NCI-H2227 treated with DMSO at 0.1 percent for 48 hours (cell line): ENCODE data around the gene ATR.
"Not testable (repeated sequence)": the region's sequence is repeated elsewhere in the genome, so short reads cannot be mapped to it uniquely, and the experiment has no call there.

Experiments
- DNase-seq: peaks from one replicate; lab custom pipeline; 2025; lab: John Stamatoyannopoulos, UW

Gene ATR

GRCh38 chr3:142578329-142579223, at the start of gene ATR:
Gene ATR, minus strand, starts transcription at chr3:142578733. Its CDS starts 29 bp downstream, at chr3:142578704.
- peak; percentile 89 for DNase-seq

GRCh38 chr3:142626971-142627370, 48.4 kb upstream of the ATR start:
- DNase-seq: no peak

DNA sequence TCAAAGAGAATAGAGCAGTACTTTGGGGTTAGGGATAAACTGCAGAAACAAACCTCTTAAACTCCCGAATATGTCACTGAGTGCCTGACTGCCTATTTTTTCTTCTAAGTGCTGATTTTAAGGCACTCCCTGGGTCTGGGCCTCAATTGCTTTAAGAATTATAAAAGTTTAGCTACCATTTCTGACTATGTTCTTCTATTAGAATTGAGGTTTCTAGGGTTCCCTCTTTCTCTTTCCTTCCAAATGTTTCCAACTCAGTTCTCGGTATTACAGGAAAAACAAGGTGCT, 46.6 kb upstream of the ATR start:
- DNase-seq: no peak

- DNase-seq: no peak
These were observed 46.0 kb upstream of the ATR start for GRCh38 chr3:142624341-142625152.

DNA sequence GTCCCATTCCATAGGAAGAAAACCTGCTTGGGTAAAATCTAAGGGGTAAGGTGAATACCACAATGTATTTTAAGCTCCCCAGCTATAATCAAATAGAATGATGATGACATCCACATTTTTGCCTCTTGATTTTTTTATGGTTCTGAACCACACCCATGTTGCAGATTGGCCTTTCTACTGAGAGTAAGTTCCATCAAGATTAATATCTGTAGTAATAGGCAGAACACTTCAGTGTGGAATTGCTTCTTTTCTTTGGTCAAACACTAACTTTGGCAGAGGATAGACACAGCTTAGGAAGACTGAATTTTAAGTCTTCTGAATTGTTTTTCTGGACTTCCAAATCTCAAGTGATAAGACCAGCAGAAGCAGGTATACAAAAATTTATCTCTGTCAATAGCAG, 44.7 kb upstream of the ATR start:
- no peak for DNase-seq

DNA sequence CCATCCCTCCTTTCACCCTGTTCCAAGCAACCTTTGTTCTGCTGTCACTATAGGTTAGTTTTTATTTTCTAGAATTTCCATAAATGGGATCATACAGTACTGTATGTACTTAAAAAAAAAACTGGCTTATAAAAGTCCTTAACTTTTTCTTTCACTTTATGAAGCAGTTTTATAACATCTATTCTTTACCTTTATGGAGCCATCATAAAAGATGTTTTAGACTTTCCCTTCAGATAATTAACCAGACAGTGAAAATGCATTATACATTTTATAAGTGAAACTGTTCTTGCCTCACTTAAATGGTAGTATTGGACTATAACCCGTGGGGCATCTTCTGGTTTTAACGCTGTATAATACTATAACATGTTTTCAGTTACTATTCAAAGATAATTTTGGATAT, 43.9 kb upstream of the ATR start:
- no peak for DNase-seq

- DNase-seq: no peak
These were observed 40.5 kb upstream of the ATR start for GRCh38 chr3:142618917-142619461.

DNA sequence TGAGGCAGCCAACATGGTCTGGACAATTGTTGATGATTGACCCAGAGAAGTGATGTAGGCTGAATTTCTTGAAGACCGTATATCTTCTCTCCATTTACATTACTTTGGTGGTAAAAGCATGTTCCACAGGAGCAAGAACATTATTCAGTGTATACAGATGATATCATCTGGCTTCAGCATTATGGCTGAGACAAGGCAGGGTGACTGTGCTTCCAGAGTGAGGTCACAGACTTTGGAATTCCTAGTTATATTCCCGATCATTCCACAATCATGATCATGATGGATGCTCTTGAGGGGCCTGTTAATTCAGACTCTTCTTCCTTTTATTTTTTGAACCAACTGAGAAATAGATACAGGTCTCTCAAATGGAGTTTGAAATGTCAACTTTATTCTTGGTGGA, 36.6 kb upstream of the ATR start:
- DNase-seq: no peak

- DNase-seq: peak; percentile 69
These were observed 35.6 kb upstream of the ATR start for GRCh38 chr3:142614059-142614626.

DNA sequence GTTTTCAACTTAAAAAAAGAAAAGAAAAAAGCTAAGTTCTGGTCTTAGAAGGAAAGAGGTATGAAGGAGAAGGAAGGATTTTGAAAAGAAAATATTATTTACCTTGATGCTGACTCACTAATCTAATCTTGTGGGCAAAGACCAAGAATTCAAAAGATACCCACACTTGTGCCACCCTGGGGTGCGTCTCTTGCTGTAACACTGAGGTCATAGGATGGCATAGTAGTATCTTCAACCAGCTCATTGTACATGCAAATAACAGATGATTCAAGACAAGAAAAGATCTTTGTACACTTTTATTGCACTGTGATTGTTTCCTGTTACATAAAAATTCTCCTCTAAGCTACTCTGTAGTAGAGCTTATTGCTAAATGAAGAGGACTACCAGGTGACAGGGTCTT, 35.0 kb upstream of the ATR start:
- DNase-seq: no peak

GRCh38 chr3:142611206-142611605, 32.7 kb upstream of the ATR start:
- DNase-seq: no peak

DNA sequence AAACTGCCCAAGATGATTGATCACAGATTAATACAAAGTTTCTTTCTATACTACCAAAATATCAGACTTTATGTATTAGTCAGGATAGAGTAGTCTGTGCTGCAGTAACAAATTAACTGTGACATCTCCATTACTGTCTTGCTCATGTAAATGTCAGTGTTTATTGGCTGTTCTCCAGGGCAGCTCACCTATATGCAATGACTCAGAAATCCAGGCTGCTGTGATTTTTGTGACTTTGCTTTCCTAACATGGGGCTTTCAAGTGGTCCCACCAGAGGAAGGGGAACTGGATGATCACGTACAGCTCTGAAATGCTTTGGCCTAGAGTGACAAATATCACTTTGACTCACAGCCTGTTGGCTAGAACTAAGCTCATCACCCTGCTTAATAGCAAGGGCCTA, 30.6 kb upstream of the ATR start:
- DNase-seq: no peak

- DNase-seq: no peak
These were observed 30.1 kb upstream of the ATR start for GRCh38 chr3:142608631-142609030.

- no peak for DNase-seq
These were observed 26.4 kb upstream of the ATR start for GRCh38 chr3:142604940-142605339.

GRCh38 chr3:142603386-142603705, 24.8 kb upstream of the ATR start:
- DNase-seq: not testable (repeated sequence)

- no peak for DNase-seq
These were observed 24.3 kb upstream of the ATR start for GRCh38 chr3:142602619-142603385.

DNA sequence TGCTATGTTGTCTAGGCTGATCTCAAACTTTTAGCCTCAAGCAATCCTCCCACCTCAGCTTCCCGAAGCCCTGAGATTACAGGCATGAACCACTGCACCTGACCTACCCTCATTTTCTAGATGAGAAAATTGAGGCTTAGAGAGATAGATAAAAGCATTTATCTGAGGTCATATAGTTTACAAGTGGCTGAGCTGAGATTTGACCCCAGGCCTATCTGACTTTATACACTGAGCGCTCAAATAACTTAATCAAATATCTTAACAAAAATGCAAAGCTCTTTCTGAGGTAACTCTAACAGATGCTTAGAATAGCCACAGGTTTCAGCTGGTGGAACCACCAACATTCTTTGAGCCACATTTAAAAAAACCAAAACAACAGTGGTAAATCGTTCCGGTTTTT, 23.2 kb upstream of the ATR start:
- DNase-seq: no peak

DNA sequence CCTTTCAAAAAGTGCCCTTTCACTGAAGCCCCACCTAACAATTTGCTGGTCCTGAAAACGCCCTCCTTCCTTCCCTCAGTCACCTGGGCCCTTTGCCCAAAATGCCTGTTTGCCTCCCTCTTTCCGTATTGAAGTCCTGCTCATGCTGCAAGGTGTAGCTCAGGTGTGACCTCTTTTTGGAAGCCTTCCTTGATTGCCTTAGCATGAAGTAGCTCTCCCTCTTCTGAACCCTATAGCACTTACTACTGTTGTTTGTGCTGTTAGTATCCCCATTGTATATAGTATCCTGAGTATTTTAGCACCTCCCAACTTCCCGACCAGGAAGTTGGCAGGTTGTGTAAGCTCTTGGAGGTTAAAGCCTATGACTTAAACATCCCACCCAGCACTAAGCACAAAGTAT, 19.4 kb upstream of the ATR start:
- DNase-seq: no peak

GRCh38 chr3:142596726-142597088, 18.2 kb upstream of the ATR start:
- DNase-seq: no peak

GRCh38 chr3:142595951-142596725, 17.6 kb upstream of the ATR start, which contains the start of gene PLS1:
Gene PLS1, plus strand, starts transcription at chr3:142596393. Its CDS starts 67,845 bp downstream, at chr3:142664238.
- peak; percentile 78 for DNase-seq

GRCh38 chr3:142595581-142595950, 17.0 kb upstream of the ATR start:
- no peak for DNase-seq
